ENCODE data around the gene RASAL2.
"Not testable (repeated sequence)": the region's sequence is repeated elsewhere in the genome, so short reads cannot be mapped to it uniquely, and the experiment has no call there.

Gene RASAL2

GRCh38 chr1:178102218-178102617 is 8.3 kb downstream of the RASAL2 start:
- in situ Hi-C loops (cut with MboI; ENCODE audit: low pct_unique_long_range_greater_than_20kb, low sequenced_read_pairs), result no loop called here

DNA sequence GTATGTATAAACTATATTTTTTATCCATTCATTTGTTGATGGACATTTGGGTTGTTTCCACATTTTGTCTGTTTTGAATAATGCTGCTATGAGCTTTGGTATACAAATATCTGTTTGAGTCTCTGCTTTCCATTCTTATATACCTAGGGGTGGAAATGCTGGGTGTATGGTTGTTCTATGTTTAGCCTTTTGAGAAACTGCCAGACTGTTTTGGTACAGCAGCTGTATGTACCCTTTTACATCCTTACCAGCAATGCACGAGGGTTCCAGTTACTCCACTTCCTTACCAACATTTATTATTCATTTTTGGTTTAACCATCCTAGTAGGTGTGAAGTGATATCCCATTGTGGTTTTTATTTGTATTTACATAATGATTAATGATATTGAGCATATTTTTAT is 13.9 kb downstream of the RASAL2 start:
- in situ Hi-C loops (cut with MboI; ENCODE audit: low pct_unique_long_range_greater_than_20kb, low sequenced_read_pairs), result no loop called here
- DNase-seq, result no peak

More at GRCh38 chr1:178102218-178102617, 8.3 kb downstream of the RASAL2 start:
- DNase-seq, result no peak

- no peak for DNase-seq
- in situ Hi-C loops (cut with MboI; ENCODE audit: low pct_unique_long_range_greater_than_20kb, low sequenced_read_pairs), result no loop called here
These were observed 15.6 kb downstream of the RASAL2 start for GRCh38 chr1:178109348-178110143.

DNA sequence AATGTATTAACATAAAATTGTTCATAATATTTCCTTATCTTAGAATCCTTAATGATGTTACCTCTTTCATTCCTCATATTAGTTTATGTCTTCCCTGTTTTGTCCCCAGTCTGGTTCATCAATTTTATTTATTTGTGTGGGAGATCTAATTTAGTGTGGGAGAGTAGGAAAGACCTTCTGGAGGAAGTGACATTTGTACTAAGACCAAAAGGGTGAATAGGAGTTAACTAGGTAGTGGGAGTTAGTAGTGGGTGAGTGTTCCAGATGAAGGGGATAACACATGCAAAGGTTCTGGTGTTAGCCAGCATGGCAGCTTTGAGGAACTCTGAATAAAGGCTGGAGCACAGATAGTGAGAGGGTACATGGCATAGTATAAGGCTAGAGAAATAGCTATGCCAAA is 21.4 kb downstream of the RASAL2 start:
- no peak for DNase-seq
- in situ Hi-C loops (cut with MboI; ENCODE audit: low pct_unique_long_range_greater_than_20kb, low sequenced_read_pairs), result no loop called here

- in situ Hi-C loops (cut with MboI; ENCODE audit: low pct_unique_long_range_greater_than_20kb, low sequenced_read_pairs), result no loop called here
- no peak for DNase-seq
These were observed 24.6 kb downstream of the RASAL2 start for GRCh38 chr1:178118524-178118923.

DNA sequence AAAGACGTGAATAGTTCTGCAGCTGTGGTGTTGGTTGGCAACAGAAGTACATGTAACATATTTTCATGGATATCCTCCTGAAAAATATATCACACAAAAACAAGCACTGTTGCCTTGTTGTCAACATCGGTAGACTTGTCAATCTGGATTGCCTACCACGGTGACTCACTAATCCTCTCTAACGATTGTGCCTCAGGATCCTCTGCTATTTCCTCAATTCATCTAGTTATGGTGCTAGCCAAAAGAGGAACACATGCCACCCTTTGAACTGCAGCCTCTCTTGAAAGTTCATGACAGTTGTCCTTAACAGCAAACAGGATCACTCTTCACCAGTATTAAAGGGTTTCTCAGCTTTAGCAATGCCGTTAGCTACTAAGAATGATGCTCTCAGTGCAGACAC is 25.7 kb downstream of the RASAL2 start:
- DNase-seq, result peak; percentile 89
- in situ Hi-C loops (cut with MboI; ENCODE audit: low pct_unique_long_range_greater_than_20kb, low sequenced_read_pairs), result no loop called here

GRCh38 chr1:178120088-178120487 is 26.2 kb downstream of the RASAL2 start:
- DNase-seq, result no peak
- in situ Hi-C loops (cut with MboI; ENCODE audit: low pct_unique_long_range_greater_than_20kb, low sequenced_read_pairs), result no loop called here

- in situ Hi-C loops (cut with MboI; ENCODE audit: low pct_unique_long_range_greater_than_20kb, low sequenced_read_pairs); DNase-seq: not testable (repeated sequence)
These were observed 26.7 kb downstream of the RASAL2 start for GRCh38 chr1:178120520-178121052.

DNA sequence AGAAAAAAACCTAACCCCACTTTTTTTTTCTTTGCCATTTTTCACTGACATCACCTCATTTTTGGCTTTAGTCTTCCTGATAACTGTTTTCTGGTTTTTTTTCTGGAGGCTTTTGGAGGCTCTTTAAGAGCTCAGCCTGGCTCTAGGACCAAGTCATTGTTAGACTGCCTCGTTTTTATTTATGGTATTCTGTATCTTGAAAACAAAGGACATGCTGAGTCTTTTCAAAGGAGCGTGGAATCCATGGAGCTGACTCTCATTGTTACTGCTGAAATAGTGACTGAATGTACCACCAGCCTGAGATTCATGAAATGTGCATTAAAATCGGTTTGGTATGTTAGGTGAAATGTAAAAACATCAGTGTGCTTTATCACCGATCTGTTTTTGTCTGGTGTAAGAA is 28.0 kb downstream of the RASAL2 start:
- no peak for DNase-seq

DNA sequence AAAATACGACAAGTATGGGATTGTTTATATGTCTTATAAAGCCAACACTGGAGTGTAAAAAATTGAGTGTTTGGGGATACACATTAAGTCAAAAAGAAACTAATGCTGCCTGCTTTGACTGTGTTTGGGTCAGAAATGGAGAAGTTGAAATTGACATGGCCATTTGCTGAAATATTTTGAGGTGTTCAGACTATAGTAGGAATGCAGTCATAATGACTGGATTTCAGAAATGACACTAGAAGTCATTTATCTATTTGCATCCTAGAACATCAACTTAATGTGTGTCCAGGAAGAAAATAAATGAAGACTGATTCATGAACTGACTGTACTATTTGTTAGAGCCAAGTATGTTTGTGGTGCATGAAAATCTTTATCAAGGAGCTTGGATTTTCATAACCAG is 28.4 kb downstream of the RASAL2 start:
- DNase-seq, result no peak

More for the DNA sequence above, 28.0 kb downstream of the RASAL2 start:
- in situ Hi-C loops (cut with MboI; ENCODE audit: low pct_unique_long_range_greater_than_20kb, low sequenced_read_pairs), result no loop called here

DNA sequence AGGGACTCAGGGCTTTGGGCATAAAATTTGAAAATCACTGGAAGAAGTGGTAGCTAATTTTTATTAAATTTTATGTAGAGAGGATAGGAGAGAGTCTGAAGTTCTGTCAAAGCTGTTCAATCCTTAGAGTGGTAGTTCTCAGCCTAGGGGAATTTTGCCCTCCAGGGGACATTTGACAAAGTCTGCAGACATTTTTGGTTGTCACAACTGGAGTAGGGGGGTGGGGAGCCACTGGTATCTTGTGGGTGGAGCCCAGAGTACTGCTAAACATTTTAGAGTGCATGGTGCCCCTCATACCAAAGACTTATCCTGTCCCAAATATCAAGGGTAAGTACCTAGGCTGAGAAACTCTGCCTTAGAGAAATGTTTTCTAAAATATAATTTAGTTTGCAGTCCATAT is 30.2 kb downstream of the RASAL2 start:
- in situ Hi-C loops (cut with MboI; ENCODE audit: low pct_unique_long_range_greater_than_20kb, low sequenced_read_pairs), result no loop called here
- no peak for DNase-seq

More for the DNA sequence above, 28.4 kb downstream of the RASAL2 start:
- in situ Hi-C loops (cut with MboI; ENCODE audit: low pct_unique_long_range_greater_than_20kb, low sequenced_read_pairs), result no loop called here

DNA sequence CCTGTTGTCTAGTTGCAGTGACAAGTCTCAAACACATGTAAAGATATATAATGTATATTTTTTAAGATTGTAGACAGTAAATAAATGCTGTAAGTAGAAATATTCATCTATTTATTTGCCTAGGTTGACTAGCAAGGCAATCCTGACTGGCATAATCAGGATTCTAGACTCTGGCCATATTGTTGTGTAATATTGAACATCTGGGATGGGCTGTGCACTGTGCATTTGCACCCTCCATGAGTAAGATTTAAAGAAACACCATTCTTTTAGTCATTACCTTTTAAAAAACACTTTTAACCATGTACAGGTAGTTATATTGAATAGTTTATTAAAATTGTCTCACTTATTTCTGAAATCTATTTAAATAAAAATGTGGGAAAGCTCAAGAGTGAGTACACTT is 32.4 kb downstream of the RASAL2 start:
- in situ Hi-C loops (cut with MboI; ENCODE audit: low pct_unique_long_range_greater_than_20kb, low sequenced_read_pairs), result no loop called here
- DNase-seq, result no peak

- DNase-seq, result no peak
- in situ Hi-C loops (cut with MboI; ENCODE audit: low pct_unique_long_range_greater_than_20kb, low sequenced_read_pairs), result no loop called here
These were observed 32.9 kb downstream of the RASAL2 start for GRCh38 chr1:178126741-178127185.

DNA sequence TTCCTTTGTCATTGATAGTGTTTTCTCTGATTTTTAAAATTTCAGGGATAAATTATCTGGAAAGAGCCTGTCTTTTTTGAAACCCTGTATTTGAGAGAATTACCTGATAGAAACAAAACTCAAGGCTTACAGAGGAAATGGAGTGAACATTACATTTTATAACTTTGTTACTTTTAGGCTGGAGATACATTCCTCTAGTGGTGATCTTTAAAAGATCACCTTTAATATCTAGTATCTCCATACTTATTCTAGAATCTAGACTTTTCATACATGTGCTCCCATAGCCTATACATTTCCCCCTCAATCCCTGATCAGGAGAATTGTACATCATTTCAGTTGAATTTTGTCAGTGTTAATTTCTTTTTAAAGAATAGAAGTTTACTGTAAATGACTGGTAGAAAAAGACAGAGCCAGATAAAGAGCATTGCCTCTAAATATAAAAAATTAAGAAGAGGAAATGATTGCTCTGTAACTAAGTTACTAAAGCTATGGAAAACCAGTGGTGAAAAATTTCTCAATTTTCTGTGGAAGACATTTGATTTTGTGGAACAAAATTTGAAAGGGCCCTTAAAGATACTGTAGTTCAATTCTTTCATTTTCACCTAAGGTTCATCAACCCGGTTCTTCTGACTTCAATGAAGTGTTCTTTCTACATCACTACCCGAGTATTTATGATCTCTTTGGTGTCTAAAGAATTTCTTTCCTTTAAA is 33.7 kb downstream of the RASAL2 start:
- no peak for DNase-seq
- in situ Hi-C loops (cut with MboI; ENCODE audit: low pct_unique_long_range_greater_than_20kb, low sequenced_read_pairs), result no loop called here

GRCh38 chr1:178133239-178133989 is 39.5 kb downstream of the RASAL2 start:
- peak; percentile 77 for DNase-seq
- in situ Hi-C loops (cut with MboI; ENCODE audit: low pct_unique_long_range_greater_than_20kb, low sequenced_read_pairs), result no loop called here

- peak; percentile 90 for DNase-seq
- in situ Hi-C loops (cut with MboI; ENCODE audit: low pct_unique_long_range_greater_than_20kb, low sequenced_read_pairs), result no loop called here
These were observed 40.2 kb downstream of the RASAL2 start for GRCh38 chr1:178134061-178134460.

GRCh38 chr1:178137238-178137637 is 43.3 kb downstream of the RASAL2 start:
- peak; percentile 47 for DNase-seq
- in situ Hi-C loops (cut with MboI; ENCODE audit: low pct_unique_long_range_greater_than_20kb, low sequenced_read_pairs), result no loop called here

GRCh38 chr1:178142806-178143205 is 48.9 kb downstream of the RASAL2 start:
- in situ Hi-C loops (cut with MboI; ENCODE audit: low pct_unique_long_range_greater_than_20kb, low sequenced_read_pairs), result no loop called here
- DNase-seq, result no peak
